ENCODE results near the gene TNS4. TPM values are rescaled to one million over a fixed set of nuclear protein-coding genes. Genes with fewer than 3 reads are reported as not detected.

The TNS4 gene
- total RNA-seq, 1 experiment from 2014 or later, result 522 TPM

- CTCF ChIA-PET, result interaction anchor here (0.7 to 3.3 kb wide), 9 partner anchors 9 to 1155 kb away, joined by 3 to 18 read pairs (median 5); no protein-coding TSS in a partner anchor
- Mint-ChIP-seq H3K27me3 (ENCODE audit: insufficient read depth, unreplicated experiment) (no peaks in the 10 kb centered on the region), H3K27ac (ENCODE audit: low read depth, unreplicated experiment) (peak overlapping the region; percentile 97), H3K4me1 (ENCODE audit: insufficient read depth, unreplicated experiment) (peaks cover 48% of the 10 kb centered on the region), H3K36me3 (ENCODE audit: insufficient read depth, unreplicated experiment) (peaks cover 82% of the 10 kb centered on the region), H3K4me3 (ENCODE audit: unreplicated experiment) (peak overlapping the region; percentile 98), H3K9me3 (ENCODE audit: unreplicated experiment) (no peaks in the 10 kb centered on the region)
- intact Hi-C loops (cut with micrococcal nuclease), result loop anchor here (1.0 kb wide), 3 partner anchors 12 to 35 kb away; no protein-coding TSS in a partner anchor
- POLR2A ChIA-PET, result interaction anchor here (0.5 to 11.5 kb wide), 17 partner anchors 8 to 1191 kb away, joined by 3 to 703 read pairs (median 7); partner anchors contain the start of genes RARA and TOP2A
- DNase-seq (ENCODE audit: unreplicated experiment), result no peak
- no peak for TF ChIP-seq CTCF (IDR thresholded peaks at IDR 0.05; ENCODE audit: unreplicated experiment)
- BruUV-seq (replicated peaks), result TSS peak; percentile 10
Observed at GRCh38 chr17:40498281-40499084, 2.9 kb downstream of the TNS4 start.

- POLR2A ChIA-PET, result interaction anchor here (0.5 to 11.5 kb wide), 15 partner anchors 7 to 1168 kb away, joined by 3 to 703 read pairs (median 15); partner anchors contain the start of genes RARA, SMARCE1 and TOP2A
- intact Hi-C loops (cut with micrococcal nuclease), result loop anchor here (2.0 kb wide), 2 partner anchors 17 to 57 kb away; no protein-coding TSS in a partner anchor
- Mint-ChIP-seq H3K27me3 (ENCODE audit: insufficient read depth, unreplicated experiment) (no peaks in the 10 kb centered on the region), H3K9me3 (ENCODE audit: unreplicated experiment) (no peaks in the 10 kb centered on the region), H3K36me3 (ENCODE audit: insufficient read depth, unreplicated experiment) (peaks cover 90% of the 10 kb centered on the region), H3K27ac (ENCODE audit: low read depth, unreplicated experiment) (peak overlapping the region; percentile 97), H3K4me3 (ENCODE audit: unreplicated experiment) (peak overlapping the region; percentile 98), H3K4me1 (ENCODE audit: insufficient read depth, unreplicated experiment) (peaks cover 53% of the 10 kb centered on the region)
- CTCF ChIA-PET, result interaction anchor here (0.7 to 3.3 kb wide), 9 partner anchors 8 to 1156 kb away, joined by 3 to 18 read pairs (median 5); no protein-coding TSS in a partner anchor
- no peak for TF ChIP-seq CTCF (IDR thresholded peaks at IDR 0.05; ENCODE audit: unreplicated experiment)
- peak; percentile 93 for DNase-seq (ENCODE audit: unreplicated experiment)
- BruUV-seq (replicated peaks), result no TSS peak
Observed at GRCh38 chr17:40497695-40498094, 3.7 kb downstream of the TNS4 start.

- ChIA-PET POLR2A (interaction anchor here (1.1 to 11.5 kb wide), 11 partner anchors 10 to 257 kb away, joined by 3 to 703 read pairs (median 27); partner anchors contain the start of genes SMARCE1 and TOP2A), CTCF (interaction anchor here (0.6 to 3.3 kb wide), 8 partner anchors 20 to 1733 kb away, joined by 3 to 18 read pairs (median 3); no protein-coding TSS in a partner anchor)
- Mint-ChIP-seq H3K27ac (ENCODE audit: low read depth, unreplicated experiment) (peak overlapping the region; percentile 97), H3K36me3 (ENCODE audit: insufficient read depth, unreplicated experiment) (peaks cover 99% of the 10 kb centered on the region), H3K4me3 (ENCODE audit: unreplicated experiment) (peak overlapping the region; percentile 98), H3K9me3 (ENCODE audit: unreplicated experiment) (no peaks in the 10 kb centered on the region), H3K4me1 (ENCODE audit: insufficient read depth, unreplicated experiment) (peaks cover 54% of the 10 kb centered on the region), H3K27me3 (ENCODE audit: insufficient read depth, unreplicated experiment) (no peaks in the 10 kb centered on the region)
- peak; percentile 20 for DNase-seq (ENCODE audit: unreplicated experiment)
- intact Hi-C loops (cut with micrococcal nuclease), result loop anchor here (2.0 kb wide), 2 partner anchors 16 to 56 kb away; no protein-coding TSS in a partner anchor
- no TSS peak for BruUV-seq (replicated peaks)
- no peak for TF ChIP-seq CTCF (IDR thresholded peaks at IDR 0.05; ENCODE audit: unreplicated experiment)
Observed at GRCh38 chr17:40496634-40497420, 4.6 kb downstream of the TNS4 start.
